ENCODE data around the gene RERE.
"Not testable (repeated sequence)": the region's sequence is repeated elsewhere in the genome, so short reads cannot be mapped to it uniquely, and the experiment has no call there.

The RERE gene

DNA sequence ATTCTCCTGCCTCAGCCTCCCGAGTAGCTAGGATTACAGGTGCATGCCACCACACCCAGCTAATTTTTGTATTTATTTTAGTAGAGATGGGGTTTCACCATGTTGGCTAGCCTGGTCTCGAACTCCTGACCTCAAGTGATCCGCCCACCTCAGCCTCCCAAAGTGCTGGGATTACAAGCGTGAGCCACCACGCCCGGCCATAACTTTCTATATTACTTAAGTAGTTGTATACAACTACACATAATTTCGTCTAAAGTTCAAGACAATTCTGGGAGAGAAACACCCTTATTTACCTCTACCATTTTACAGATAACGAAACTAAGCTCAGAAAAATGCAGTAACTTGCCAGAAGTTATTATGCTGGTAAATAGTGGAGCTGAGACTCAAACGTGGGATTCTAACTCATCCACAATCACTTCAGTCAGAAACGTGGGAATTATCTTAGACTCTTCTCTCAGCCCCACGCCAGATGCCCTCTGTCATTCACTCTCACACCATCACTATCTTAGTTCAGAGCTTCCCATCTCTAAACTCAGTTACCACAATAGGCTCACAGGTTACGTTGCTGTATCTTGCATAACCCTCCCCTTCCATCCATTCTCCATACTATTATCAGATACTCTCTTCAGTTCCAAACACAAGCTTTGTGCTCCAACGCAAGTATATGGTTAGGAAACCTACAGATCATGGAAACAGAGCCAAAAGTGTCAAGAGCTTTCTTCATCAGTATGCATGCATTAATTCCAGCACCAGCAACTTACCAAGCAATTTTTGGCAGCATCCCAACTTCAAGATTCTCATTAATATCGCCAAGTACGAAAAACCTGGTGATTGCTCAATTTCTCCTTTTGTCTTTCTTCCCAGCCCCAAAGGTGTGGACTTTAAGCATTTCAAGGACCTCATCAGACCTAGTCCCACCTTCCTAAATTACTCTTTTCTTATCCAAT lies 69.3 kb downstream of the RERE start:
- DNase-seq: no peak

DNA sequence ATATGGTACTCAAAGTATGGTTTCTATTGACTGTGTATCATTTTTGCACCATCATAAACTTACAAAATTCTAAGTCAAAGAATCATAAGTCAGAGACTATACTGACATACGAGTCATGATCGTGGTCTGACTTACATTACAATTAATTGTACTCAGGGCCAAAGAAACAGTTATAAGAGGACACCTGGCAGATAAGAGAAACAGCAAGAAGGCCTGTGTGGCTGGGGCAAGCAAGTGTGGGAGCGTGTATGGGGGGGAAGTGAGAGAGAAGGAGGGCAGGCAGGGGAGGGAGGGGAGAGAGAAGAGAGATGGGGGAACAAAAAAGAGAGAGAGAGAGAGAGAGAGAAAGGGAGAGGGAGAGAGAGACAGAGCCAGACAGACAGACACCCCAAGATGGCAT lies 70.9 kb downstream of the RERE start:
- DNase-seq: no peak

DNA sequence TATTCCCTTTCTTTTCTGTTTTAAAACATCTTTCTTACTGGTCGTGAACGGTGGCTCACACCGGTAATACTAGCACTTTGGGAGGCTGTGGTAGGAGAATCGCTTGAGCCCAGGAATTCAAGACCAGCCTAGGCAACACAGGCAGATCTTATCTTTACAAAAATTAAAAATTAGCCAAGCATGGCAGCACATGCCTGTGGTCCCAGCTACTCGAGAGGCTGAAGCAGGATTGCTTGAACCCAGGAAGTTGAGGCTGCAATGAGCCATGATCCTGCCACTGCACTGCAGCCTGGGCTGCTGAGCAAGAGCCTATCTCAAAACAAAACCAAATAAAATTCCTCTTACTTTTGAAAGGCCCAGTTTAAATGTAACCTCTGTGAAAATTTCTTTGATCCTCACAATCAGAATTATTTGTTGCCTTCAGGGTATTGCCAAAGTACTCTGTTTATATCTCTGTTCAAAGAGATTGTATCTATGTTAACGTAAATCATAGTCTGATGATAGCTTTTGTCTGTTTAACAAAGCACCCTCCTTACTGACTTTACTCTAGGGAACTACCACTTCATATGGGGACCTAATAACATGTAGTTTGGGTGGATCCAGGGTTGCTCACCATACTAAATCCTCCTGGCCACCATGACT lies 71.6 kb downstream of the RERE start:
- DNase-seq: no peak

DNA sequence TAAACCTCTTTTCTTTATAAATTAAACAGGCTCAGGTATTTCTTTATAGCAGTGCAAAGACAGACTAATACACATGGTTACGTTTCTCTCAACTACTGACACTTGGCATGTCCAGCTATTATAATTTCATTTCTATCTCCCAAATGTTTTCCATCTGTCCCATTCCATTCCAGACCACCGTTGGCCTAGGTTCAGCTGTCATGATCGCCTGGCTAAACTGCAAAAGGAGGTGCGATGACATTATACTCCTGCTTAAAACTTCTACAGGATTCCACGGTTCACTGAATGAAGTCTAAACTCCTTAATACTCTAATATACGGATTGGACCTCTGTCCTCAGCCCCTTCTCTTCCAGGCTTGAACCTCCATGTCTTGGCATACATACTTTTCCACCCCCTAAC lies 72.1 kb downstream of the RERE start:
- no peak for DNase-seq

DNA sequence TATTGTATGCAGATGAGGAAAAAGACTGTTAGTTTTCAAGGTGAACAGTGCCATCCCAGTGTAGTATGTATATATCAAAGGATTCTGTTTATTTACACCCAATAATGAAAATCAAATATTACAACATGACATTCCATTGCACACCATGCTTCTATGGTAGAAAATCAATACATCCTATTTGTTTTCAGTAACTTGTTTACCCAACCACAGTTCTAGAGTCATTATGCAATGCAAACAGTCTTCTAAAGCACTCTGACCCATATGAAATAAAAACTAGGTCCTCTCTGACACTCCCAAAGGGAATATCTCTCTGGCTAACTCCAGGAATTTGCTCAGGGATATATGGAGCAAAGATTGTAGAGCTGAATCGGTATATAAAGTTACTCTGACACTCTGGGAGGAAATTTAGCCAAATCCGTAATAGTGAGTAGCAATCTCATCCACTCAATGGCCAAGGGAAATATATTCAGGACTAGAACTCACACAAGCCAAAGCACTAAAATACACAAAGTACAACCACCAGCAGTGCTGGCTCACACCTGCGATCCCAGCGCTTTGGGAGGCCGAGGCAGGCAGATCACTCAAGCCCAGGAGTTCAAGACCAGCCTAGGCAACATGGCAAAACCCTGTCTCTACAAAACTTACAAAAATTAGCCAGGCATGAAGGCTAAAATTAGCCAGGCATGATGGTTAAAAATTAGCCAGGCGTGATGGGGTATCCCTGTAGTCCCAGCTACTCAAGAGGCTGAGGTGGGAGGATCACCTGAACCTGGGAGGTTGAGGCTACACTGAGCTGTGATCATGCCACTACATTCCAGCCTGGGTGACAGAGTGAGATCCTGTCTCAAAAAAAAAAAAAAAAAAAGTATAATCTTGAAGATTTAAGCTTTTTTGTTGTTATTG lies 75.2 kb downstream of the RERE start:
- no peak for DNase-seq

DNA sequence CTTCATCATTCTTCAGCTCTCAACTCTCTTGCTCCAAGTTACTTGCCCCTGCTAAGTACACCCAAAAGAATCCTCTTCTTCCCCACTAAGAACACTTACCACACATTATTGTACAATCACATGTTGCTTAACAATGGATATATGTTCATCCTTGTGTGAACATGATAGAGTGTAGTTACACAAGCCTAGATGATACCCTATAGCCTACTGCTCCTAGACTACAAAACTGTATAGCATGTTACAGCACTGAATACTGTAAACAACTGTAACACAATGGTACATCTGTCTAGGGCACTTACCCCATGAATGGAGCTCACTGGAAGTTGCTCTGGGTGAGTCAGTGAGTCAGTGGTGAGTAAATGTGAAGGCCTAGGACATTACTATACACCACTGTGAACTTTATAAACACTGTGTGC lies 77.4 kb downstream of the RERE start:
- no peak for DNase-seq

DNA sequence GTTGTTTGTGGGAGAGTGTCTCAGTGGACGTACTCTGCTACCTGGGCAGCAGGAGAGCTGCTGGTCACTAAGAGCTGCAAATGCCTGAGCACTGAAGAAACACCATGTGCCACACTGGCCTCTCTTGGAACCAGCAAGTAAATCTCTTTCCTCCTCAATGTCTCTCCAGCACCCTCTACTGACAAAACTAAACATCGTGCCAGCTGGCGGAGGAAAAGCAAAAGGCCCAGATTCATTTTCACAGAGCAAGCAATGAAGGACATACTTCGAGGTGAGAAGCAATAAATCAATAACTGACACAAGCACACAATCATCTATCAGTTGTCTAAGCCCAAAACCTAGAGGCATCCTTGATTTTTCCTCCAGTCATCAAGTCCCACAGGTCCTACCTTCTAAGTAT lies 78.1 kb downstream of the RERE start:
- DNase-seq: no peak

DNA sequence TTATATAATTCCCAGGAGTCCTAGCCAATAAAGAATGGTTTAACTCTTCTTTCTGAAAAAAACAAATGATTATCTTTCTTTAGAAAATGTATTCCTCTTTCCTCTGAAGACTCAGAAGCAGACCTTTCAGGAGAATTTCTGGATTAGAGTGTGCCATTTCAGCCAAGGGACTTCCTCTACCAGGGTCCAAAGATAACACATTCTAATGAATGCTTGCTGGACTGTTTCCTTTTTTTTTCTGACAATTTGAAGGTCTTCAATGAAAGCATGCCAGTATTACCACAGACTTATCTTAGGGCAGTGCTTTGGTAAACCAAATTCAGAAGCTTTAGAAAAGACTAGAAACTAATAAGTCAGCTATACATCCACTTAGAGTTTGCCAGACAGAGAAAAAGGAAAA lies 80.5 kb downstream of the RERE start:
- no peak for DNase-seq

DNA sequence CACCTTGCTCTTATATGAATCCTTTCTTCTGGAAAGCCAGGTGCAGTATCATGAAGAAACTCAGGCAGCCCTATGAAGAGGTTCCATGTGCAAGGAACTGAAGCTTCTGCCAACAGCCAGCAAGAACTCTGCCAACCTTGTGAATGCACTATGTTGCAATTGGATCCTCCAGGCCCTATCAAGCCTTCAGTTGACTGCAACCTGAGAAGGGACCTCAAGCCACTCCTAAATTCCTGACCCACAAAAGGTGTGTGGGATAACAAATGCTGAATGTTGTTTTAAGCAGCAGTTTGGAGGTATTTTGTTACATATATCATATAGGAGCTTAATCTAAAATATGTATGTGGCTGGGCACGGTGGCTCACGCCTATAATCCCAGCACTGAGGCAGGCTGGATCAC lies 84.0 kb downstream of the RERE start:
- DNase-seq: no peak

DNA sequence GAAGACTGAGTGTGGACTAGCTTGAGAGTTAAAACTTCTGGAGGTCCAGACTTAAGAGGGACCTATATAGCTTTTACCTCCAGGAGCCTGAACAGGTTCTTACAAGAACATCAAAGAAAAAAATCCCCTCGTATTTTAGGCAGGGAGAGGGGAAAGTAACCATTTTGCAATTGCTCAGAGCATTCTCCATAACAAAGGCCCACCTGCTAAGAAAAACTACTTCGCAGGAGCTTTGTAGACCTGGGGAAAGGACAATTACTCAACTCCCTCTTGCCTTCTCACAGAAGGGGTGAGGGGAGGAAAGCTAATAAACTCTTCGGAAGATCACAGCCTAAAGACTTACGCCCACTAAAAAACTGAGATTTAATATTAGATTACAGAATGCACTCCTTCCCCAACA lies 86.3 kb downstream of the RERE start:
- DNase-seq: no peak

DNA sequence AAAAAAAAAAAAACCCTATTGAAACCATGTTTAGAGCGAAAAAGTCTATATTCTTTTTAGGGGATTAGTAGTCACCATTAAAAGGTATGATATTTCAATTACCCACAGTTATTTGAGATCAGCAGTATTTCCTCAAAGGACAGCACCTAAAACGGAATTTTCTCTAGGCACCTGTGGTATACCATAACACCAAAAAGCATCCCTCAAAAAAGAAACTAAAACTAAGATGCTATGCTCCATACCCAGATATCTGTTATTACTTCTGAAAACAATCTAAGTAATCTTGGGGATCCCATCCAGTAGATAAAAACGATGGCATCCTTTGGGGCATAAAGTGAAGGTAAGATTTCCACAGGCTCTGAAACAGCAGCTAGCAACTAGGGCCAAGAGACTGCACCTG lies 89.0 kb downstream of the RERE start:
- no peak for DNase-seq

DNA sequence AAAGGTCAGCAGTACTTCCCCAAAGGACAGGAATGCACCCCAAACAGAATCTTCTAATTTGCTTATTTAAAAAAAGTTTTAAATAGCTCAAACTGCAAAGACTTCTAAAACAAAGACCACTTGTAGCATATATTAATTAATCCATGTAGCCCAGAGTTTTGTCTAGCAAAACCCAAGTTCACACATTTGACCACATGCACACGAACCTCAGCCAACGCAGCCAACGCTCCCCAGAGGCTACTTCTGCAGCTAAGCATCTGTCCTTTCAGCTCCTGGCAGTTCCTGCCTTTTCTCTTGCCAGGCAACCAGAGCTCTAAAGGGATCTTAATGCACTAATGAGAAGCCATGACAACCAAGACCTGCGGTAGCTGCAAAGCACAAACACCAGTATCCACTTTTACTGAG lies 89.6 kb downstream of the RERE start:
- DNase-seq: no peak

DNA sequence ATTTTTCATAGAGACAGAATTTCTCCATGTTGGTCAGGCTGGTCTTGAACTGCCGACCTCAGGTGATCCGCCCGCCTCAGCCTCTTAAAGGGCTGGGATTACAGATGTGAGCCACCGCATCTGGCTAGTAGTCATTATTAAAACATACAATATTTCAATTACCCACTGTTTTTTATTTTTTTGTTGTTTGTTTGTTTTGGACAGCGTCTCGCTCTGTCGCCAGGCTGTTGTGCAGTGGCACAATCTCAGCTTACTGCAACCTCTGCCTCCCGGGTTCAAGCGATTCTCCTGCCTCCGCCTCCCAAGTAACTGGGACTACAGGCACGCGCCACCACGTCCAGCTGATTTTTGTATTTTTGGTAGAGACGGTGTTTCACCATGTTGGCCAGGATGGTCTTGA lies 90.1 kb downstream of the RERE start:
- not testable (repeated sequence) for DNase-seq

DNA sequence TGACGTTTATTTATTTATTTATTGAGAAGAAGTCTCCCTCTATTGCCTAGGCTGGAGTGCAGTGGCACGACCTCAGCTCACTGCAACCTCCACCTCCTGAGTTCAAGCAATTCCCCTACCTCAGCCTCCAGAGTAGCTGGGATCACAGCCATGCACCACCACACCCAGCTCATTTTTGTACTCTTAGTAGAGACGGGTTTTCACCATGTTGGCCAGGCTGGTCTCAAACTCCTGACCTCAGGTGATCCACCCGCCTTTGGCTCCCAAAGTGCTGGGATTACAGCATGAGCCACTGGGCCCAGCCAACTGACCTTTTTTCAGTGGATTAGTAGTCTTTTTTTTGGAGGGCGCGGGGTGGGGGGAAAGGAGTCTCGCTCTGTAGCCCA lies 90.6 kb downstream of the RERE start:
- not testable (repeated sequence) for DNase-seq

DNA sequence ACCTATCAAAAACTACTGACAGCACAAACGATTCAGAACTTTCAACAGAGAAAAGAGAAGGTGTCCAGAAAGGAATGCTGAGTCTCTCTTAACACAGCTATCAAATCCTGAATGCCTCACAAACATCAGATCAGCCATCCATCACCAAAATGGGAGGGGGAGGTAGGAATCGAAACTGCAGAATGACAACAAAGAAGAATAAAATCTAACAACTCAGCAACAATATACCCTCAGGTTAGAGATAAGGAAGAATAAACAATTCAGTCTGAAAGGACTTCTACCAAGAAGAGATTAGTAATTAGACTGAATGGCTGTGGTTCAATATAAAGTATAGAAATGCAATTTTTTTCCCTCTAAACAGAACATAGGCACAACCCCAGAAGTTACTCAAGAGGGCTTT lies 94.4 kb downstream of the RERE start:
- DNase-seq: no peak

DNA sequence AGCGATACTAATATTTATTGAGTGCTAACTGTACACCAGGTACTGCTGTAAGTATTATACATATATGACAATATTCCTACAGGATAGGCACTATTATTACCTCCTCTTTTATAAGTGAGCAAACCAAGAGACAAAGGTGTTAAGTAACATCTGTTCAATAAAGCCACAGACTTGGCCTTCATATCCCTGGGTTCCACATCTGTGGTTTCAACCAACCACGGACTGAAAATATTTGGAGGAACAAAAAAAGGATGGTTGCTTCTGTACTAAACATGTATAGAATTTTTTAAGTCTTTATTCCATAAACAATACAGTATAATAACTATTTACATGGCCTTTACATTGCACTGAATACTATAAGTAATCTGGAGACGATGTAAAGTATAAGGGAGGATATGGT lies 95.1 kb downstream of the RERE start:
- no peak for DNase-seq

DNA sequence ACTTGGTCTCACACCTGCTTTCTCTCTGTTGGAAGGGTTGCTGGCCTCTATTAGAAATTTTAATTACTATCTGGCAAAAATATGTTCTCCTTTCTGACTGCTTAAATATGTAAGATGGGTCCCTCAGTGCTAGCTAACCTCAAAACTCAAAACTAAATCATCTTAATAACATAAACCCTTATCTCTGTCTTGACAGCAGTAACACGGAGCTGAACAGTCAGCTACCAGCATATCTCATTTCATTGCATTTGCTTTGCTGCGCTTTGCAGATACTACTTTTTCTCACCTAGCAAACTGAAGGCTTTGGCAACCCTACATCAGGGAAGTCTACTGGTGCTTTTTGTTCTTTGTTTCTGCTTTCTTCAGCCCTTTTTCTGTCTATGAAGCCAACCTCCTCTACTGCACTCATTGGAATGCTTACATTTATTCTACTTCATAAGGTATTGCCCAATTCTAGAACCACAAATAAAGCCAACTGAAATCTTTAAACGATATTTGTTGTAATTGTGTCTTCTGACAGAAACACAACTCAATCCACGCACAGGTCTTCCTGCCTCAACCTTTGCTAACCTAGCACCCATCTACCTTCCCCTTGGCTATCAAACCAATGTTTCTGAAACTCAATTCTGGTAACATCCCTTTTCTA lies 95.6 kb downstream of the RERE start:
- no peak for DNase-seq

DNA sequence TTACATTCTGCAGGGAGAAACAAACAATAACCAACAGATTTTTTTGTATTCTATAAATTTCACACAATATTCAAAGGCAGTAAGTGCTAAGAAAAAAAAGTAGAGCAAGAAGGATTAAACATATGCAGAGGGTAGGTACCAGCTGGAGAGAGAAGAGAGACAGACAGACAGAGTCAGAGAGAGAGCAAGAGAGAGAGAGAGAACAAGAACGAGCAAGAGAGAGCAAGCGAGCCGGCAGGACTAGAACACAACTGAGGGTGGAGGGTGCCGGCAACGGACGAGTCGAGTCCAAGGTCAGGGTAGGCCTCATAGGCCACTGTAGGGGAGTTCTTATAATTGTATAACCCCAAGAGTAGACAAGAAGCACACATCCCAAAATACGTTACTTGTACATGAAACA lies 97.1 kb downstream of the RERE start:
- DNase-seq: no peak

DNA sequence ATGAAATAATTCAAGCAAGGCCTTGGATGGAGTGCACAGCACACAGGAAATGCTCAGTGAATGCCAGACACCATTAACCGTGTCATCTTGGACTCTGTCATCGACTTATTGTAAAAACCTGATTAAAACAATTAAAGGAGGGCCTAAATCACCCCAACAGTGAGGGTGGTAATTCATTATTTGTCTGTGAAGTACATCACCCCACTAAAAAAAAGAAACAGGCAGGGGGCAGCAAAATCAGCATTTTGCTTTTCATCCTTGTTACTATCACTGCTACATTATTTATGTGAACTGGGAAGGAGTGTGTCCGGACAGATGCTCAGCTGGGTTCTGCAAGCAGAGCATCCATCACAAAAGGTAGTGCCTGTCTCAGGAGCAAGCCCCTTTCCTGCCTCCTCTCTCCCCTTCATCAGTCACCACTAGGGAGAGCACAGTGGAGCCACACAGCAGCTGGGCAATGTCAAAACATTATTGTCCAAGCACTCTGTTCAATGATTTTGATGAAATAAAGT lies 98.5 kb downstream of the RERE start:
- DNase-seq: no peak

DNA sequence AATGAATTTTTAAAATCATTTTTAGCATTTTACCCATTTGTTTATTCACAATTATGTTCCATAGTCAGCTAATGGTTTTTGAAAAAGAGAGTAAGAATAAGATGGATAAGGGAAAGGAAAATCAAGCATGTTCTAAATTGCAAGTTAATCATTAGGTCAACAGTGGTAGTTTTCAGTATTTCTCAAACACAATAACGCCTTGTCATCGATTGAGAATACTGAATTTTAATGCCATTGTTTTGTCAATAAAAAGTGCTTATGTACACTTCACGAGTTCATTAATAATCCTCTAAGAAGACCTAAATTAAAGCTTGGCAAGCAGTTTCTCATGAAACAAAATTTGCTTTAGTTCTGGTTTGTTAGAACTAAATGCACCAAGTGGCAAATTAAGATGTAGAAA lies 100.3 kb downstream of the RERE start:
- DNase-seq: no peak

DNA sequence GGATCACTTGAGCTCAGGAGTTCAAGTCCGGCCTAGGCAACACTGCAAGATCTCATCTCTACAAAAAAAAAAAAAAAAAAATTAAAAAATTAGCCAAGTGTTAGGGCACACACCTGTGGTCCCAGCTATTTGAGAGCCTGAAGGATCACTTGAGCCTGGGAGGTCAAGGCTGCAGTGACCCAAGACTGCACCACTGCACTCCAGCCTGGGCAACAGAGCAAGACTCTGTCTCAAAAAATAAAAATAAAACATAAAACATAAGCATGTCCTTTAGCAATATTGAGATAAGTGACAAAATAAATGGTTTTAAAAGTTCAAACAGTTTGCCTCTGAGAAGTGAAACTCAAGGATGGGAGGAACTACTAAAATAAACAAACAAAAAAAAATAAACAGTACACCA lies 101.2 kb downstream of the RERE start:
- DNase-seq: no peak

DNA sequence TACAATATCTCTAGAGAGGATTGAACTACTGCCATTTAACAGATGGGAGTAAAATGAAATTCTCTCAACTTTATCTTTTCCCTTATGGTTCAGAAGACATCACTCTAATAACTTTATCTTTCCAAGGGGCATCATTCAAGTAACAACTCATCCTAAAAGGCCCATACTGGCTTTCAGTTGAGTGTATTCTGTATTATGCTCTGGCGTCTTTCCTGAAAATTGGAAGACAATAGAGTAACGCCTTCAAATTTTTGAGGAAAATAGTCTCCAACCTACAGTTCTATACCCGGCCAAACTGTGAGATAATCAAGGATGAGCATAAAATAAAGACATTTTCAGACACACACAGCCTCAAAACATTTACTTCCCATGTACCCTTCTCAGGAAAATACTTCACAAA lies 103.3 kb downstream of the RERE start:
- no peak for DNase-seq
